ENCODE data around the gene P4HA1. TPM values are rescaled to one million over a fixed set of nuclear protein-coding genes. Genes with fewer than 3 reads are reported as not detected.

Gene P4HA1
- polyA plus RNA-seq, 1 donor = 31.8 TPM

DNA sequence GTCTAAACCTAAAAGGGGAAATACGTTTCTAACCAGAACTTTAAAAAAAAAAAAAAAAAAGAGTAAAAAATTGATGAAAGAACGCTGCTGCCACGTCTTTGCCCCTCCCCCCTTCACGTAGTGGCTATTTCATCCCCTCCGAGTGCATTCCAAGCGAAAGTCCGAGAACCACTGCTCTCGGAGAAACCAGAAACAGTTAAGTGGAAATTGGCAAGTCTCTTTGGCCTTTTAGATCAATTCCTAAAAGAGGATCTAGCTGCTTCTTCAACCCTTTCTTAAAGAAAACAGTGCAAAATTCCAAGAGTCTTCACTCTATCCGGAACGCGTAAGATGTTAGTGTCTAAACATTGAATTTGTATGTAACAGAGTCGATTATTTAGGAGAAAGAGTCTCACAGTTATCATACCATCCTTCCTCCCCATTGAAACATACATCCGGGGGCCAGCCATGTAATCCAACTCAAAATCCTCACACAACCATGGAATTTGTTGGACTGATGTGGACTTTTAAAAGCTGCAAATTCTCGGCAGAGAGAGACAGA, 1.1 kb downstream of the P4HA1 start:
- H3K27ac ChIP-seq (ENCODE audit: low read length) = peak overlapping the region; percentile 98
- peaks cover 10% of the 10 kb centered on the region for H3K4me1 ChIP-seq (ENCODE audit: control insufficient read depth, insufficient read depth, low read length)
- H3K36me3 ChIP-seq (ENCODE audit: control insufficient read depth, insufficient read depth, low read length) = peaks cover 5% of the 10 kb centered on the region
- no peaks in the 10 kb centered on the region for H3K27me3 ChIP-seq (ENCODE audit: control insufficient read depth, insufficient read depth, low read length)
- no peaks in the 10 kb centered on the region for H3K9me3 ChIP-seq (ENCODE audit: control insufficient read depth, low read depth, low read length)
- DNase-seq = peak; percentile 44 to 69
- peak overlapping the region; percentile 96 for H3K4me3 ChIP-seq (ENCODE audit: low read length)
- 0% methylated on average over 4 of the region's 14 CpGs for WGBS (ENCODE audit: insufficient coverage, low lambda C conversion rate)

DNA sequence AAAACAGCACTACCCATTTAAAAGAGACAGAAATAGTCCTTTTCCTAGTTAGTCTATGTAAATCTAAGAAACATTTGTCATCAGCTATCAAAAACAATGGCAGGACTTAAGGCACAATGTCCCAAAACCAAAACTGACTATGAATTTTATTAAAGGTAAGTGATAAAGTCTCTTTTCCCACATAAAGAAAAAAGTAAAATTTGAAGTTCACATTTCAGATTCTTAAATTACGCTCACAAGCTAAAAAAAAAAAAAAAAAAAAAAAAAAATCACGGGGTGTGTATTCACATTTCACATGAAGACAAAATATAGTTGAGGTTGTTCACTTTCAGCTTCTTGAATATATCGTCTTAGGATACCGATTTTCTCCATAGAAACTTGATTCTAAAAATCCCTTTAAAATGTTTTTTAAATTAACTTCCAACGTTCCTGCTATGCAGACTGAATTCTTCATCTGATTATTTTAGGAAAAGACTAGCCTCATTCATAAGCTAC, 1.6 kb downstream of the P4HA1 start:
- no peaks in the 10 kb centered on the region for H3K9me3 ChIP-seq (ENCODE audit: control insufficient read depth, low read depth, low read length)
- 29% methylated on average over 2 of the region's 5 CpGs for WGBS (ENCODE audit: insufficient coverage, low lambda C conversion rate)
- H3K4me3 ChIP-seq (ENCODE audit: low read length) = peak overlapping the region; percentile 96
- H3K27ac ChIP-seq (ENCODE audit: low read length) = peak overlapping the region; percentile 98
- H3K27me3 ChIP-seq (ENCODE audit: control insufficient read depth, insufficient read depth, low read length) = no peaks in the 10 kb centered on the region
- H3K36me3 ChIP-seq (ENCODE audit: control insufficient read depth, insufficient read depth, low read length) = peaks cover 5% of the 10 kb centered on the region
- H3K4me1 ChIP-seq (ENCODE audit: control insufficient read depth, insufficient read depth, low read length) = peaks cover 10% of the 10 kb centered on the region
- peak in 1 of 2 donors; percentile 4 for DNase-seq

DNA sequence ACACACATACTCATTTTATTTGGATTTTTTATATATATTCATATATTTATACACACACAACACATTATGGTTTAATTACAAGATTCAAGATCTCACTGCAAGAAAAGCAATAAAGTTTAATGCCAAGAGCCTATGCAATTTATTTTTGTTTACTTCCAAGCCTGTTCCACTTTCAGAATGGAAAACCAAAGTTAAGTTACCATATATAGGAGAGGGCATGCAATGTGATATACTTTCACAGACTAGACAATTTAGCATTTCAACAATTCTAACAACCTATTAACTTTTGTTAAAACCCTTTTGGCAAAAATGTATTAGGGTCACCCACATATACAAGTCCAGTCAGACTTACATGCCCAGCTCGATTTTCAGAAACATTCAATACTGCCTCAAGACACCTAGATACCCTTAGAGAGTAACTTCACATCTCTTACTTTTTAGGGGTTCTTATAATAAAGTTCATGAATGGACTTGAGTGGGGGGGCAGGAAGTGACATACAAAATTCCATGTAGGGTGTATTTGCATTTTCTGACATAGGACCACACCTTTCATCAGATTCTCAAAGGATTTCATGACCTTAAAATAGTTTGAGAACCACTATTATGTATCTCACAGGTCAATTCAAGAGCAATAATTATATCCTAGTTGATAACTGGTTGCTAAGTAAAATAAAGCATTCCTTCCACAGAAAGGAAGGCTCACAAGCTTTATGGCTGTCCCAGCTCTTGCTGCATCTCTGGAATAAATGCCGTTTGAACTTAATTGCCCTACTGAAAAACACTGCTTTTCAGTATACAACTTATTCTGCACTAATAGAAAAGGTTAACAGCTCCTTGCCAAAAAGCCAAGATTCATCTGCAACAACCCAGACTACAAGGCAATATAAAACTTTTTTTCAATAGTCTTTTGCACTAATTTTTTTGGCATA, 2.5 kb downstream of the P4HA1 start:
- peaks cover 10% of the 10 kb centered on the region for H3K4me1 ChIP-seq (ENCODE audit: control insufficient read depth, insufficient read depth, low read length)
- peak overlapping the region; percentile 96 for H3K4me3 ChIP-seq (ENCODE audit: low read length)
- H3K27me3 ChIP-seq (ENCODE audit: control insufficient read depth, insufficient read depth, low read length) = no peaks in the 10 kb centered on the region
- H3K27ac ChIP-seq (ENCODE audit: low read length) = peak overlapping the region; percentile 98
- DNase-seq = peak in 1 of 2 donors; percentile 52
- H3K9me3 ChIP-seq (ENCODE audit: control insufficient read depth, low read depth, low read length) = no peaks in the 10 kb centered on the region
- H3K36me3 ChIP-seq (ENCODE audit: control insufficient read depth, insufficient read depth, low read length) = peaks cover 2% of the 10 kb centered on the region
- no CpG with 5 or more reads among the region's 2 CpGs for WGBS (ENCODE audit: insufficient coverage, low lambda C conversion rate)

DNA sequence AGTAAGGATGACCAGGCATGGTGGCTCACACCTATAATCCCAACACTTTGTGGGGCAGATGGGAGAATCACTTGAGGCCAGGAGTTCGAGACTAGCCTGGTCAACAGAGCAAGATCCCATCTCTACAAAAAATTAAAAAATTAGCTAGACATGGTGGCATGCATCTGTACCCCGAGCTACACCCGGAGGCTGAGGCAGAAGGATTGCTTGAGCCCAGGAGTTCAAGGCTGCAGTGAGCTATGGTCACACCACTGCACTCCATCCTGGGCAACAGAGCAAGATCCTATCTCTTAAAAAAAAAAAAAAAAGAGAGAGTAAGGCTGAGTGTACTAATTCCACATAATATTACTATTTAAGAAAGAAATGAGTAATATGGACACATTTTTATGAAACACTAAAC, 3.8 kb downstream of the P4HA1 start:
- no peak overlapping the region for H3K27ac ChIP-seq (ENCODE audit: low read length)
- no peak for DNase-seq
- H3K4me1 ChIP-seq (ENCODE audit: control insufficient read depth, insufficient read depth, low read length) = peaks cover 10% of the 10 kb centered on the region
- no peaks in the 10 kb centered on the region for H3K9me3 ChIP-seq (ENCODE audit: control insufficient read depth, low read depth, low read length)
- H3K36me3 ChIP-seq (ENCODE audit: control insufficient read depth, insufficient read depth, low read length) = peaks cover 2% of the 10 kb centered on the region
- no peak overlapping the region for H3K4me3 ChIP-seq (ENCODE audit: low read length)
- no peaks in the 10 kb centered on the region for H3K27me3 ChIP-seq (ENCODE audit: control insufficient read depth, insufficient read depth, low read length)
- WGBS (ENCODE audit: insufficient coverage, low lambda C conversion rate) = no CpG with 5 or more reads among the region's 3 CpGs

DNA sequence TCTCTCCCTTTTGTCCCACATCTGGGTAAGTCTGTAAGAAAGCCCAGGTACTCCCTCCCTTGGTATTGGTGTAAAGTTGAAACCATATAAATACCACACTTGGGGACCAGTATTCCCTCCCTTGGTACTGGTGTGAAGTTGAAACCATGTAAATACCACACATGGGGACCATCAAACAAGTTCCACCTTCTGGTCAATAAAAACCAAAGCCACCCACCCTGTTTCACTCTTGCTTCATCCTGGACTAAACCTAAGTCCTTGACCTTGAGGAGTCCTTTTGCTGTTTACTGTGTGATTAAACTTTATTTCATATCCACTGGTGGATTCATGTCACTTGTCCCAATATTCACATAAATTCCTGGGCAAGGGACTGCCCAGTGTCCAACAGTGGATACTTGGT, 8.4 kb downstream of the P4HA1 start:
- H3K27ac ChIP-seq (ENCODE audit: low read length) = no peak overlapping the region
- no peaks in the 10 kb centered on the region for H3K9me3 ChIP-seq (ENCODE audit: control insufficient read depth, low read depth, low read length)
- H3K4me1 ChIP-seq (ENCODE audit: control insufficient read depth, insufficient read depth, low read length) = no peaks in the 10 kb centered on the region
- H3K36me3 ChIP-seq (ENCODE audit: control insufficient read depth, insufficient read depth, low read length) = peaks cover 5% of the 10 kb centered on the region
- DNase-seq = no peak
- no peak overlapping the region for H3K4me3 ChIP-seq (ENCODE audit: low read length)
- H3K27me3 ChIP-seq (ENCODE audit: control insufficient read depth, insufficient read depth, low read length) = no peaks in the 10 kb centered on the region

DNA sequence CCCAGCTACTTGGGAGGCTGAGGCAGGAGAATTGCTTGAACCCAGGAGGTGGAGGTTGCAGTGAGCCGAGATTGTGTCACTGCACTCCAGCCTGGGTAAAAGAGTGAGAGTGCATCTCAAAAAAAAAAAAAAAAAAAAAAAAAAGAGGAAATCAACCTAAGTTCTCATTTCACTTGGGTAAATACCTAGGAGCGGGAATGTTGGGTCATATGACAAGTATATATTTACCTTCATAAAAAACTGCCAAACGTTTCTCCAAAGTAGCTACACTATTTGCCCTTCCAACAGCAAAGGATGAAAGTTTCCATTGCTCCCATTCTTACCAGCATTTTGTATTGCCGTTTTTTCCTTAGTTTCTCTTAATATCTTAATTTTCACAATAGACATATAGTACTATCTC, 9.8 kb downstream of the P4HA1 start:
- no peaks in the 10 kb centered on the region for H3K9me3 ChIP-seq (ENCODE audit: control insufficient read depth, low read depth, low read length)
- H3K27me3 ChIP-seq (ENCODE audit: control insufficient read depth, insufficient read depth, low read length) = no peaks in the 10 kb centered on the region
- no peak for DNase-seq
- no peak overlapping the region for H3K4me3 ChIP-seq (ENCODE audit: low read length)
- no peak overlapping the region for H3K27ac ChIP-seq (ENCODE audit: low read length)
- H3K36me3 ChIP-seq (ENCODE audit: control insufficient read depth, insufficient read depth, low read length) = peaks cover 5% of the 10 kb centered on the region
- WGBS (ENCODE audit: insufficient coverage, low lambda C conversion rate) = 81% methylated on average over 3 of the region's 4 CpGs
- no peaks in the 10 kb centered on the region for H3K4me1 ChIP-seq (ENCODE audit: control insufficient read depth, insufficient read depth, low read length)

DNA sequence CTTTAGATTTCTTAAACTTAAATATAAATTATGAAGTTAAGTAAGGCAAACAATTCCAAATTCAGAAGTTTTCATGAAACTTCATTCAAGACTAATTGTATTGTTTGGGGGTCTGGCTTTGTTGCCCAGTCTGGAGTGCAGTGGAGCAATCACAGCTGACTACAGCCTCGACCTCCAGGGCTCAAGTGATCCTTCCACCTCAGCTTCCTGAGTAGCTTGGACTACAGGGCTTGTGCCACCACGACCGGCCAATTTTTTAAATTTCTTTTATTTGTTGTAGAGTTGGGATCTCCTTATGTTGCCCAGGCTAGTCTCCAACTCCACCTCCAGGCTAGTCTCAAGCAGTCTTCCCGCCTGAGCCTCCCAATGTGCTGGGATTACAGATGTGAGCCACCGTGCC, 12.5 kb downstream of the P4HA1 start:
- Histone ChIP-seq H3K4me3 (ENCODE audit: low read length) (no peak overlapping the region), H3K4me1 (ENCODE audit: control insufficient read depth, insufficient read depth, low read length) (no peaks in the 10 kb centered on the region), H3K27ac (ENCODE audit: low read length) (no peak overlapping the region), H3K9me3 (ENCODE audit: control insufficient read depth, low read depth, low read length) (no peaks in the 10 kb centered on the region), H3K36me3 (ENCODE audit: control insufficient read depth, insufficient read depth, low read length) (peaks cover 4% of the 10 kb centered on the region), H3K27me3 (ENCODE audit: control insufficient read depth, insufficient read depth, low read length) (no peaks in the 10 kb centered on the region)
- no peak for DNase-seq
- WGBS (ENCODE audit: insufficient coverage, low lambda C conversion rate) = no CpG with 5 or more reads among the region's 5 CpGs

DNA sequence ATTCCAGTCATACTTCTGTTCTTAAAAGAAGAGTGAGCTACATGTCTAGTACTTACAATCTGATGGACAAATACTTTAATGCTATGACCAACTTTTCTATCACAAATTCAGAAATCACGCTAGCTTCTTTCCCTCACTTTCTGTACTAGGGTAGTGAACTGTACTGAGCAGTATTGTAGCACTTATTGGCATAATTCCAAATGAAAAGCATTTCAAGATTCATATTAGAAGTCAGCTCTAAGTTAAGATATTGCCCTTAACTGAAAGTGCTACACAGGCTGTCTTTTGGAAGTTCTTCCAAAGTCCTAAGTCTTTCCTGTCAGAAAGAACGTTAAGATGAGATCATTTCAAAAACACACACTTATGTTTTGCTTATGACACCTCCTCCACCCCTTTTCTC, 13.4 kb downstream of the P4HA1 start:
- 42% methylated on average over 2 of the region's 2 CpGs for WGBS (ENCODE audit: insufficient coverage, low lambda C conversion rate)
- Histone ChIP-seq H3K36me3 (ENCODE audit: control insufficient read depth, insufficient read depth, low read length) (peaks cover 5% of the 10 kb centered on the region), H3K4me3 (ENCODE audit: low read length) (no peak overlapping the region), H3K27ac (ENCODE audit: low read length) (no peak overlapping the region), H3K27me3 (ENCODE audit: control insufficient read depth, insufficient read depth, low read length) (no peaks in the 10 kb centered on the region), H3K4me1 (ENCODE audit: control insufficient read depth, insufficient read depth, low read length) (no peaks in the 10 kb centered on the region), H3K9me3 (ENCODE audit: control insufficient read depth, low read depth, low read length) (no peaks in the 10 kb centered on the region)
- peak in 1 of 2 donors; percentile 43 for DNase-seq

DNA sequence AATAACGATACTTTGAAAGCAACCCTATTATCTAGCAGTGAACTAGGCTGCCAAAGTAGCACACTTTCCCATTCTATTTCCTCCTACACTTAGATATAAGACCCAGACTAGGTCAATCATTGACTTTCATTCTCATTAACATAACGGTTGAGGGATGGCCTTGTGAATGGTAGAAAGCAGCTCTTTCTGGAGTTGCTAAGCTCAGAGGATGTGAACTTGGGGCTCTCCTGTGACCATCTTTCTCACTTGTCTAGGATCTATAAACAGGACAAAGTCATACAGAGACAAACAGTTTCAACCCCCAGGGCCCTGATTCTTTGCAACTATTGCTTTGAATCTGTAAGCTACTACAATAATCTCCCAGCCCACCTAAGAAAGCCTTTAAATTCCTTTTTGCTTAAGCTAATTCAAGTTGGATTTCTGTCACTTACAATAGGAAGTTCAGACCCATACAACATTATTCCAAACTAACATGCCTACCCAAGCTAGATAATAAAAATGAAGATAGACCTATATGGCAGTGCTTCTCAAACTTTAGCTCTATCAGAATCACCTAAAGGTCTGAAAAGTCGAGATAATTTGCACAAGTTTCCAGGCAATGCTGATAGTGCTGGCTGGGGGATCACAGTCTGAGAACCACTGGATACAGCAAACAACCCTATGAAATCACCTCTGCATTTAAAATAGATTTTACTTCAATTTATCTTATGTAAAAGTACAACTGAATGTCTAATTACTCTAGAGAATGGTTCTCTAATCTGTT, 16.7 kb downstream of the P4HA1 start:
- Histone ChIP-seq H3K27me3 (ENCODE audit: control insufficient read depth, insufficient read depth, low read length) (no peaks in the 10 kb centered on the region), H3K9me3 (ENCODE audit: control insufficient read depth, low read depth, low read length) (no peaks in the 10 kb centered on the region), H3K36me3 (ENCODE audit: control insufficient read depth, insufficient read depth, low read length) (peaks cover 2% of the 10 kb centered on the region), H3K4me3 (ENCODE audit: low read length) (no peak overlapping the region), H3K27ac (ENCODE audit: low read length) (no peak overlapping the region), H3K4me1 (ENCODE audit: control insufficient read depth, insufficient read depth, low read length) (no peaks in the 10 kb centered on the region)
- peak in 1 of 2 donors; percentile 11 for DNase-seq
- WGBS (ENCODE audit: insufficient coverage, low lambda C conversion rate) = 83% methylated on average over 1 of the region's 3 CpGs

Data from large intestine (tissue), 3 donors.